Measurements from ENCODE around the gene TCF19.
A peak's percentile ranks its signal among the peaks of the same experiment; 100 is the strongest.

Gene TCF19, protein sequence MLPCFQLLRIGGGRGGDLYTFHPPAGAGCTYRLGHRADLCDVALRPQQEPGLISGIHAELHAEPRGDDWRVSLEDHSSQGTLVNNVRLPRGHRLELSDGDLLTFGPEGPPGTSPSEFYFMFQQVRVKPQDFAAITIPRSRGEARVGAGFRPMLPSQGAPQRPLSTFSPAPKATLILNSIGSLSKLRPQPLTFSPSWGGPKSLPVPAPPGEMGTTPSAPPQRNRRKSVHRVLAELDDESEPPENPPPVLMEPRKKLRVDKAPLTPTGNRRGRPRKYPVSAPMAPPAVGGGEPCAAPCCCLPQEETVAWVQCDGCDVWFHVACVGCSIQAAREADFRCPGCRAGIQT

GRCh38 chr6:31158140-31158862, at the start of gene TCF19:
Gene TCF19 (plus strand): TSS chr6:31158589. CDS start chr6:31159470, 881 bp downstream.
- DNase-seq, result peak; percentile 100

- no peak for DNase-seq
These were observed 47.4 kb upstream of the TCF19 start for GRCh38 chr6:31110825-31111582.

GRCh38 chr6:31111712-31112111, 46.7 kb upstream of the TCF19 start:
- DNase-seq, result no peak

DNA sequence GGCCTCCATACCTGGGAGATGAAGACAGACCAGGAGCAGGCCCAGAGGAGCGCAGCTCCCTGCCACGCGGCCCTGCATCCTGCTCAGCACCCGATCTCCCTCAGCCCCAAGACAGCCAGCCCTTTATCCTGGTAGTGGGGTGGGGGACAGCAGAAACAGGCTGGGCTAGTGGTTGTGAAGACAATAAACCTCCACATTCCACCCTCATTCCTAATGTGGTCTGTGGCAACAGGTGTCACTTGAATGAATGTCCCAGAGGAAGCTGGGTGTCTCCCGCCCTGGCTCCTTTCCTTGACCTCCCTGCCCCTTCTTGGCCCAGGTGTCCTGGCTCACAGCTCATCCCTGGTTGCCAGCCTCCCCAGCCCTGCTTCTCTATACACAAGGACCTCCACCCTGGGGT, 45.9 kb upstream of the TCF19 start, which contains the start of gene C6orf15:
C6orf15 (minus strand) TSS at position 98 of the 400 bp plus-strand sequence; CDS start at position 78, 20 bp downstream.
- DNase-seq, result no peak

- no peak for DNase-seq
These were observed 44.4 kb upstream of the TCF19 start for GRCh38 chr6:31113861-31114540.

GRCh38 chr6:31114541-31114878, 43.9 kb upstream of the TCF19 start, which contains the start of gene PSORS1C1:
Gene PSORS1C1 (plus strand): TSS chr6:31114800. CDS start chr6:31129633, 14,833 bp downstream.
- no peak for DNase-seq

DNA sequence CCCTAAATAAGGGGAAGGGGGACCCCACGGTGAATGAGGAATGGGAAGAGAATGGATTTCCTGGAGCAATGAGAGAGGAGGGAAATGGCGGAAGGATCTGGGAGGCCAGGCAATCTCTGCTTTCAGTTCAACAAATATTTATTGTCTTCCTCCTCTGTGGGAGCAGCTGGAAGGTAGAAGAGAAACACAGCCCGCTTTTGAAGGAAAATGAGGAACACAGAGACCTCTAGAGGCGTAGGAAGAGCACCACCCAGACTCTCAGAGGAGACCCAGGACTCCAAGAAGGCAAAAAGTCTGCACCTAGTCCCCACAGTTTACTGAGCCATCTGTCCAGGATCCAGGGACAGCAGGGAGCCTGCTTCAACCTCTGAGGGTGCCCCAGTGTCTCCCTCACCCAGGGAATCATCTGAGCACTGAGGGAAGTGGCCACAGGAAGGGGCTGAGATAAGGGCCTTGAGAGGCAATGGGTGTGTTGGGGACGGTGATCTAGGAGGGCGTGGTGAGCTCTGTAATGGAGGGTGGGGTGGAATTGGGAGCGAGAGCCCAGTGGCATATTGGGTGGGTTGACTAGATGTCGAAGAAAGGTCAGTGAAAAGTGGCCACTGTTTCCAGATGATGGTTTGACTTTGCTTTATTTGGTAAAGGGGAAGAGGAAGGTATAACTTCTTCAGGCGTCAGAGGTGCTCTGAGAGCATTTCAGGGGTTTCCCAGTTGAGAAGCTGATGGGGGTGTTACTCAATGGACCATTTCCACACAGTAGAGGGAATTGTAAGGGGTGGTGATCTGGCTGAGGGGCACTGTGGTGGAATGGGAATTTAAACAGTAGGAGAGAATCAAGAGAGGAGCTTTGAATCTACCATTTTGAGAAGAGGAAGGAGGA, 43.2 kb upstream of the TCF19 start:
- no peak for DNase-seq

DNA sequence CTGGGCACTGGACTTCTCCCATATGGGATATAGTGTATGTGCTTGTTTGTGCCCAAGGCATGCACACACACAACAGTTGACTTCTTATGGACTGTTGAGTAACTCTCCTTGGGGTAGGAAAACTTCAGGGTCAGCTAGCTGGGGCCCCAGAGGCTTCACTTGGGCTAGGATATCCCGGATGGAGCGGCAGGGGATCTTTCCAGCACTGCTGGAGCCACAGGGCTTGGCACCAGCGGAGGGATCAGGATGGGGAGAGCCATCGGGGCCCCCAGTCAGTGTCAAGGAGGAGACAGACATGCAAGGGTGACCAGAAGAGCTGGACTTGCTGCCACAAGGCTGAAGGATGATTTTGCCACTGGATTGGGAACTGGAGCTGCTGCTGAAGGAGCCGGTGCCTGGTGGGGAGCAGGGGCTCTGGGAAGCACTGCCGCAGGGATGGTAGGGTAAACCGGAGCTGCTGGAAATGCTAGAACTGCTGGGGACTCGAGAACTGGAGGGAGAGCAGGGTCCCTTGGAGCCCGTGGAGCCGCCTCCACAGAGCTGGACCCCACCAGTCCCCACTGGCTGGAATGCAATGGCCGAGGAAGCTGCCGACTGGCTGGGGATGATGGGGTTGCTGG, 42.3 kb upstream of the TCF19 start:
- DNase-seq, result no peak

DNA sequence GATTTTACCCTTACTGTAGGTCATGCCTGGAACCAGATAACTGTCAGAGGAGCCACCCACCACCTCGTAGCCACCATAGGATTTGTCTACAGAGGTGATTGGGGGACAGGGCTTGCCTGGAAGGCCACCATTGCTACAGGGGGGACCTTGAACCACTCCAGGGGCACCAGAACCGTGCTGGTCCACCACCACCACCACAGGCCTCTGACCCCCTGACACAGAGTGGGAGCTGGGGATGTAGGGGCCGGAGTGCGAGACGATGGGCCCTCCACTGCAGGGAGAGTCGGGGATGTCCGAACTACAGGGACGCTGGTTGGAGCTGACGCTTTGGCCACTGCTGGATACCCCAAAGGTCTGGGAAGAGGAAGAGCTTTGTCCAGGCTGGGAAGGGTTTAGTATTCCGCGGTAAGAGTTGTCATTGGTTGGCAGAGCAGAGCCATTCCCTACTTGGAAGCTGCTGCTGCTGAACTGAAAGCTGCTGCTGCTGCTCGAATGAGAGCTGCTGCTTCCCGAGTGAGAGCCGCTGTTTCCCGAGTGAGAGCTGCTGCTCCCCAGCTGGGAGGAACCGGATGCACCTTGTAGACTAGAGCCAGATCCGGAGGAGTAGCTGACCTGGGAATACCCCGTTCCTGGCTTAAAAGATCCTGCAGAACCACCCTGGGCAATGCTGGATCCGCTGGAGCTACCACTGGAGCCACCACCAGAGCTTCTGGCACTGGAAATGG, 41.6 kb upstream of the TCF19 start:
- DNase-seq, result no peak

GRCh38 chr6:31118178-31118577, 40.2 kb upstream of the TCF19 start:
- DNase-seq, result no peak

- DNase-seq, result no peak
These were observed 38.1 kb upstream of the TCF19 start, which contains the start of gene CDSN for GRCh38 chr6:31120151-31120915. Gene CDSN (minus strand): TSS chr6:31120446. CDS start chr6:31120419, 27 bp downstream.

- no peak for DNase-seq
These were observed 37.1 kb upstream of the TCF19 start for GRCh38 chr6:31121131-31121790.

DNA sequence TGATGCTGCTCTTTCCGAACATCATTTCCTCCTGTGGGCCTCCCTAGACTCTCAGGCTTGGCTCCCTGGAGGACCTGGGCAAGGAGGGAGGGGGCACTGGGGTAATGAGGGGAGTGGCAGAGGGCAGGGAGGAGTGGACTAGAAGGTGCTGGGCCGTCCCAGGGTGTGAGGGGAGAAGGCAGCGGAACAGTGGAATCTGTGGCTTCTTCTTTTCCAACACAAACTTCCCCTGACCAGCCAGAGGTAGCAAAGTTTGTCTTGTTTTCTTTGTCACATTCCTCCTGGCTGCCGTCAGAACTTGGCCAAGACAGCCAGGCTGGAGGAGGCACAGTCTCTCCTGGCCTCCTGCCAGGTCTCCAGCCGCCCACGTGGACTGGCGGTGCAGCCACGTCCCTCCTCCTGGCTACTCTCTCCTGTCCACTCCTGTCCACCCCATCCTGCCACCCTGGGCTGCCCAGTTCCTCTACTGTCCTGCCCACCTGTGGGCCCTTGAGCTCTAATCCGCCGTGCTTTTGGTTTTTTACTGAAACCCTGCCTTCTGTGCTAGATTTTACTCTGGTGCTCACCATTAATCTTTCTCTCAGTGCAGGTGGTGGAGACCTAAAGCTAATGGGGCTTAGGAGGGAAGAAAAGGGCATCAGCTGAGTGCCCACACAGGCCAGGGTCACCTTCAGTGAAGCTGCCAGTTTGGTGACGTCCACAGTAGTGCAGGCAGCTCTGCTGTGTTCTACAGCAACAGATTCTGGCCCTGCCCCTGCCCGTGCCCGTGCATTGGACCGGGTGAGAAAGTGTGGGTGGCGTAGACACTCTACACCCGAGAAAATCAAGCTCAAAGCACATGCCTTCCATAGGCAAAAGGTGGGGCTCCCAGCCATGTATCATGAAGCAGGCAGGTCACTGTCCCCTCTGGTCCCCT, 35.3 kb upstream of the TCF19 start:
- no peak for DNase-seq

GRCh38 chr6:31125162-31125561, 33.2 kb upstream of the TCF19 start:
- DNase-seq, result no peak

GRCh38 chr6:31125586-31126363, 32.6 kb upstream of the TCF19 start:
- no peak for DNase-seq

DNA sequence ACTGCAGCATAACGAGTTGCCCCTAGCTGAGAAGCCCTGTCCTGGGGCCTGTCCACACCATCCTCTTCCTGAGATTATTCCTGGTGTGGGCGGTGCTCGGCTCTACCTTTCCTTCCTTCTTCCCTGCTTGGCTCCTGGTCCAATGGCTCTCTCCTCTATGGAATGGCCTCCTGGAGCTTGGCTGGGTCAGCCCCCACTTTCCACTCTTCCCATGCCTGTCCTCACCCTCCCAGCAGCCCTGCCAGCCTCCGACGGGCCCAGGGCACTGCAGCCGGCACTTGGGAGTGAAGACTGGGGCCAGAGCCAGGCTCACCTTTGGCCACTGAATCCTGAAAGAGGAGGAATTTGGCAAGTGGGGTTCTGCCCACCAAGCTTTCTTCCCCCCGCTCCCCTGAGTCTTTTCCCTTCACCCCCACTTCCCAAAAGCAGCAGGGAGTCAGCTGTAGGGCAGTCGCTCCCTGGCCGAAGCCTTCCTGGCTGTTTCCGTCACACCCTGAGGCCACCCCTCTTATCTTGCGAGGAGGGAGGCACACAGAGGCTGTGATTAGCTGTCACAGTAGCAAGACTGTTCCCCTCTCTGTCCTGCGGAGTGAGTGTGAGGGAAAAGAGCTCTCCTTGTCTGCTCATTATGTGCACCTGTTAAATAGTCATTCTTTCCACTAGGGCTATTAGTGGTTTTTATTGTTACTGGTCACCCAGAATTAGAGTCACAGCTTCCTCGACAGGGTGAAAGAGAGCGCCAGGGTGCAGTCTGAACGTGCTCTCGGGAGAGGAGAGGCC, 31.8 kb upstream of the TCF19 start:
- DNase-seq, result no peak
